Measurements from ENCODE around the gene LOXHD1.

LOXHD1 gene

GRCh38 chr18:46468426-46469180 lies 188.4 kb downstream of the LOXHD1 start:
- H3K4me3 ChIP-seq (ENCODE audit: low read depth, low read length), result no peak overlapping the region
- no peaks in the 10 kb centered on the region for H3K36me3 ChIP-seq (ENCODE audit: control insufficient read depth in 2 of 2, insufficient read depth in 1 of 2, low read length in 2 of 2)
- H3K4me1 ChIP-seq (ENCODE audit: control insufficient read depth, insufficient read depth, low read length), result peaks cover 5% of the 10 kb centered on the region; the same call in 1 of the 2 replicates
- POLR2A ChIA-PET, result no interaction called here
- CTCF ChIA-PET, result interaction anchor here (1.4 to 2.0 kb wide), 3 partner anchors 13 to 295 kb away, joined by 3 to 16 read pairs (median 4); a partner anchor contains a TSS
- no peak overlapping the region for H3K27ac ChIP-seq (ENCODE audit: extremely low read depth, low read depth, low read length)
- no peaks in the 10 kb centered on the region for H3K9me3 ChIP-seq (ENCODE audit: control insufficient read depth, insufficient read depth, low read depth, low read length)
- TF ChIP-seq ZNF146 (tag by site-specific recombination; IDR thresholded peaks at IDR 0.05) (no peak), HOXD13 (CRISPR knock-in tag; IDR thresholded peaks at IDR 0.05; ENCODE audit: borderline replicate concordance) (no peak), ZNF121 (tag by site-specific recombination; IDR thresholded peaks at IDR 0.05) (no peak), SP7 (tag by site-specific recombination; IDR thresholded peaks at IDR 0.05) (no peak), ZBTB17 (tag by site-specific recombination; IDR thresholded peaks at IDR 0.05) (no peak), SP2 (tag by site-specific recombination; IDR thresholded peaks at IDR 0.05) (no peak), ZNF26 (tag by site-specific recombination; IDR thresholded peaks at IDR 0.05) (no peak), ZNF239 (tag by site-specific recombination; IDR thresholded peaks at IDR 0.05) (no peak), ZNF16 (tag by site-specific recombination; IDR thresholded peaks at IDR 0.05; ENCODE audit: low read depth) (no peak)
- TF ChIP-seq, protein P1, sequence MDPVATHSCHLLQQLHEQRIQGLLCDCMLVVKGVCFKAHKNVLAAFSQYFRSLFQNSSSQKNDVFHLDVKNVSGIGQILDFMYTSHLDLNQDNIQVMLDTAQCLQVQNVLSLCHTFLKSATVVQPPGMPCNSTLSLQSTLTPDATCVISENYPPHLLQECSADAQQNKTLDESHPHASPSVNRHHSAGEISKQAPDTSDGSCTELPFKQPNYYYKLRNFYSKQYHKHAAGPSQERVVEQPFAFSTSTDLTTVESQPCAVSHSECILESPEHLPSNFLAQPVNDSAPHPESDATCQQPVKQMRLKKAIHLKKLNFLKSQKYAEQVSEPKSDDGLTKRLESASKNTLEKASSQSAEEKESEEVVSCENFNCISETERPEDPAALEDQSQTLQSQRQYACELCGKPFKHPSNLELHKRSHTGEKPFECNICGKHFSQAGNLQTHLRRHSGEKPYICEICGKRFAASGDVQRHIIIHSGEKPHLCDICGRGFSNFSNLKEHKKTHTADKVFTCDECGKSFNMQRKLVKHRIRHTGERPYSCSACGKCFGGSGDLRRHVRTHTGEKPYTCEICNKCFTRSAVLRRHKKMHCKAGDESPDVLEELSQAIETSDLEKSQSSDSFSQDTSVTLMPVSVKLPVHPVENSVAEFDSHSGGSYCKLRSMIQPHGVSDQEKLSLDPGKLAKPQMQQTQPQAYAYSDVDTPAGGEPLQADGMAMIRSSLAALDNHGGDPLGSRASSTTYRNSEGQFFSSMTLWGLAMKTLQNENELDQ (tag by site-specific recombination; IDR thresholded peaks at IDR 0.05; ENCODE audit: low read depth), result no peak

DNA sequence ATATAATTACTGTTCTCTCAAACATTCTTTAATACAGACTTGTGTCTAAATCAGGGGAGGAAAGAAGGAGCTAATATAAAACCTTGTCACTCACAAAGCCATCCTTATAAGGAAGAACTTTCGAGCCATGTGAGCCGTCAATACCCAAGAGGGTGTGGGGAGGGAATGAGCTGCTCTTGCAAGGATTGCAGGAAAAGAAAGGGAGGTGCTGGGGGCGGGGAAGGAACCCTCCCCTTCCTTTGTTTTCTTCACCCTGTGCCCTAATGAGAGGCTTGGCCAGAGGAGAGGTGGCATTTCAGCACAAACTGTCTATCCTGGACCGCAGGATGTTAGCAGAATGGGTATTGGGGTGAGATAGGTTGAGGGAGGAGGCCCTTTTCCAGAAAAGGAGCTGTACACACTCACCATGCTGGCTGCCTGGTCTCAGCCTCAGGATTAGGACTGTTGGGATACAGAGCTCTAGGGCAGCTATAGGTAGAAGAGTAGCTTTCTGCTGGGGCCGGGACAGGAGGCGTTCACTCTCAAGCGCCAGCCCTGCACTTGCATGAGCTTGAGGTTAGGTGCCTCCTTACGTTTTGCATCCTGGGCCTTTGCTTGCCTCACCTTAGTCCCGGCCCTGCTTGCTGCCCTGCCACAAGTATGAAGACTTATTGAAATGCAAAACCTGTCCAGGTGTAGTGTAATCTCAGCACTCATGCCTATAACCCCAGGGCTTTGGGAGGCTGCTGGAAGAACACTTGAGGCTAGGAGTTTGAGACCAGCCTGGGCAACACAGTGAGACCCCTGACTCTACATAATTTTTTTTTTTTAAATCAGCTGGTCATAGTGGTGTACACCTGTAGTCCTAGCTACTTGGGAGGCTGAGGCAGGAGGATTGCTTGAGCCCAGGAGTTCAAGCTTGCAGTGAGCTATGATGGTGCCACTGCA lies 190.5 kb downstream of the LOXHD1 start:
- ChIA-PET POLR2A (interaction anchor here (0.8 kb wide), 1 partner anchor 174 kb away, joined by 3 read pairs; no protein-coding TSS in a partner anchor), CTCF (interaction anchor here (0.6 to 1.6 kb wide), 7 partner anchors 18 to 826 kb away, joined by 3 to 6 read pairs (median 4); no protein-coding TSS in a partner anchor)
- Histone ChIP-seq H3K36me3 (ENCODE audit: control insufficient read depth in 2 of 2, insufficient read depth in 1 of 2, low read length in 2 of 2) (no peaks in the 10 kb centered on the region), H3K9me3 (ENCODE audit: control insufficient read depth, insufficient read depth, low read depth, low read length) (no peaks in the 10 kb centered on the region), H3K27ac (ENCODE audit: extremely low read depth, low read depth, low read length) (no peak overlapping the region), H3K4me3 (ENCODE audit: low read depth, low read length) (no peak overlapping the region), H3K4me1 (ENCODE audit: control insufficient read depth, insufficient read depth, low read length) (peaks cover 5% of the 10 kb centered on the region; the same call in 1 of the 2 replicates)
- TF ChIP-seq ZNF2 (tag by site-specific recombination; IDR thresholded peaks at IDR 0.05), result no peak
- TF ChIP-seq ZNF121 (tag by site-specific recombination; IDR thresholded peaks at IDR 0.05), result 0 out of 2 replicates have a peak, but pooled peaks have one; percentile 23
- TF ChIP-seq ZNF843 (tag by site-specific recombination; IDR thresholded peaks at IDR 0.05), result no peak
- TF ChIP-seq ZNF707 (tag by site-specific recombination; IDR thresholded peaks at IDR 0.05), result no peak

- peaks cover 5% of the 10 kb centered on the region; the same call in 1 of the 2 replicates for H3K4me1 ChIP-seq (ENCODE audit: control insufficient read depth, insufficient read depth, low read length)
- H3K9me3 ChIP-seq (ENCODE audit: control insufficient read depth, insufficient read depth, low read depth, low read length), result no peaks in the 10 kb centered on the region
- no peak for TF ChIP-seq ZNF157 (tag by site-specific recombination; IDR thresholded peaks at IDR 0.05)
- TF ChIP-seq, protein P2, sequence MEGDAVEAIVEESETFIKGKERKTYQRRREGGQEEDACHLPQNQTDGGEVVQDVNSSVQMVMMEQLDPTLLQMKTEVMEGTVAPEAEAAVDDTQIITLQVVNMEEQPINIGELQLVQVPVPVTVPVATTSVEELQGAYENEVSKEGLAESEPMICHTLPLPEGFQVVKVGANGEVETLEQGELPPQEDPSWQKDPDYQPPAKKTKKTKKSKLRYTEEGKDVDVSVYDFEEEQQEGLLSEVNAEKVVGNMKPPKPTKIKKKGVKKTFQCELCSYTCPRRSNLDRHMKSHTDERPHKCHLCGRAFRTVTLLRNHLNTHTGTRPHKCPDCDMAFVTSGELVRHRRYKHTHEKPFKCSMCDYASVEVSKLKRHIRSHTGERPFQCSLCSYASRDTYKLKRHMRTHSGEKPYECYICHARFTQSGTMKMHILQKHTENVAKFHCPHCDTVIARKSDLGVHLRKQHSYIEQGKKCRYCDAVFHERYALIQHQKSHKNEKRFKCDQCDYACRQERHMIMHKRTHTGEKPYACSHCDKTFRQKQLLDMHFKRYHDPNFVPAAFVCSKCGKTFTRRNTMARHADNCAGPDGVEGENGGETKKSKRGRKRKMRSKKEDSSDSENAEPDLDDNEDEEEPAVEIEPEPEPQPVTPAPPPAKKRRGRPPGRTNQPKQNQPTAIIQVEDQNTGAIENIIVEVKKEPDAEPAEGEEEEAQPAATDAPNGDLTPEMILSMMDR (tag by site-specific recombination; IDR thresholded peaks at IDR 0.05), result 0 out of 2 replicates have a peak, but pooled peaks have one; percentile 34
- 0 out of 2 replicates have a peak, but pooled peaks have one; percentile 20 for TF ChIP-seq ZNF768 (tag by site-specific recombination; IDR thresholded peaks at IDR 0.05)
- POLR2A ChIA-PET, result no interaction called here
- H3K4me3 ChIP-seq (ENCODE audit: low read depth, low read length), result no peak overlapping the region
- H3K36me3 ChIP-seq (ENCODE audit: control insufficient read depth in 2 of 2, insufficient read depth in 1 of 2, low read length in 2 of 2), result no peaks in the 10 kb centered on the region
- H3K27ac ChIP-seq (ENCODE audit: extremely low read depth, low read depth, low read length), result no peak overlapping the region
- CTCF ChIA-PET, result interaction anchor here (1.6 kb wide), 1 partner anchor 158 kb away, joined by 4 read pairs; no protein-coding TSS in a partner anchor
Measured at GRCh38 chr18:46464926-46465655, 191.9 kb downstream of the LOXHD1 start.

Data from HEK293 (cell line).